GM23248 (cell line): ENCODE data around the gene MINDY2.

Experiments
- EZH2 ChIP-seq: fragments of 200-600 bp; sonication (generic); IDR thresholded peaks from 2 replicates; pipeline ENCODE4 v1.6.1; 2018; ENCODE audit warnings: antibody characterized with exemption, mild to moderate bottlenecking; ENCODE audit not compliant: insufficient read depth, poor library complexity, severe bottlenecking
- EZH2phosphoT487 ChIP-seq: fragments of 200-600 bp; sonication (generic); IDR thresholded peaks from 2 replicates; pipeline ENCODE4 v1.6.1; 2018; ENCODE audit warnings: antibody characterized with exemption, moderate library complexity, mild to moderate bottlenecking, low read depth; ENCODE audit not compliant: insufficient read depth

- no peak for TF ChIP-seq EZH2phosphoT487
- no peak for TF ChIP-seq EZH2
Observed at GRCh38 chr15:58805095-58805494, 34.0 kb downstream of the MINDY2 start.
